IMR-90 (cell line): ENCODE measurements around the gene TCF19. TPM values are rescaled to one million over a fixed set of nuclear protein-coding genes. Genes with fewer than 3 reads are reported as not detected.

ENCODE experiments used
- NFE2L2 ChIP-seq: fragments of 150-350 bp; IDR thresholded peaks from 2 replicates; pipeline ENCODE4 v1.6.1; 2016; ENCODE audit warnings: low read depth, mild to moderate bottlenecking, low read length
- POLR2A ChIP-seq: IDR thresholded peaks from 2 replicates; pipeline ENCODE4 v1.6.1; 2012; ENCODE audit warnings: mild to moderate bottlenecking, low read depth, low read length
- RCOR1 ChIP-seq: IDR thresholded peaks from 2 replicates; pipeline ENCODE4 v1.6.1; 2012; ENCODE audit warnings: mild to moderate bottlenecking, low read length, improper control_type of control experiment; ENCODE audit not compliant: insufficient replicate concordance
- RFX5 ChIP-seq: IDR thresholded peaks from 2 replicates; pipeline ENCODE4 v1.8.0; 2012; ENCODE audit warnings: low read depth, mild to moderate bottlenecking, low read length, moderate library complexity
- polyA plus RNA-seq, 3 experiments: library from polyadenylated mRNA; depleted of rRNA; stranded (reverse); fragments of >200 nt; gene quantifications; 2 replicates each; pipeline ENCODE4 v1.2.3, GENCODE V29; 2012; ENCODE audit warnings: low replicate concordance in 1 of 3
- total RNA-seq: library from RNA; depleted of rRNA; stranded (reverse); fragments of >200 nt; gene quantifications from 2 replicates; pipeline ENCODE4 v1.2.3, GENCODE V29; 2012

The TCF19 gene
- total and polyA plus RNA-seq, 2 of the 4 experiments (the other 2 are of a cell fraction): 13.1 to 14.2 TPM

DNA sequence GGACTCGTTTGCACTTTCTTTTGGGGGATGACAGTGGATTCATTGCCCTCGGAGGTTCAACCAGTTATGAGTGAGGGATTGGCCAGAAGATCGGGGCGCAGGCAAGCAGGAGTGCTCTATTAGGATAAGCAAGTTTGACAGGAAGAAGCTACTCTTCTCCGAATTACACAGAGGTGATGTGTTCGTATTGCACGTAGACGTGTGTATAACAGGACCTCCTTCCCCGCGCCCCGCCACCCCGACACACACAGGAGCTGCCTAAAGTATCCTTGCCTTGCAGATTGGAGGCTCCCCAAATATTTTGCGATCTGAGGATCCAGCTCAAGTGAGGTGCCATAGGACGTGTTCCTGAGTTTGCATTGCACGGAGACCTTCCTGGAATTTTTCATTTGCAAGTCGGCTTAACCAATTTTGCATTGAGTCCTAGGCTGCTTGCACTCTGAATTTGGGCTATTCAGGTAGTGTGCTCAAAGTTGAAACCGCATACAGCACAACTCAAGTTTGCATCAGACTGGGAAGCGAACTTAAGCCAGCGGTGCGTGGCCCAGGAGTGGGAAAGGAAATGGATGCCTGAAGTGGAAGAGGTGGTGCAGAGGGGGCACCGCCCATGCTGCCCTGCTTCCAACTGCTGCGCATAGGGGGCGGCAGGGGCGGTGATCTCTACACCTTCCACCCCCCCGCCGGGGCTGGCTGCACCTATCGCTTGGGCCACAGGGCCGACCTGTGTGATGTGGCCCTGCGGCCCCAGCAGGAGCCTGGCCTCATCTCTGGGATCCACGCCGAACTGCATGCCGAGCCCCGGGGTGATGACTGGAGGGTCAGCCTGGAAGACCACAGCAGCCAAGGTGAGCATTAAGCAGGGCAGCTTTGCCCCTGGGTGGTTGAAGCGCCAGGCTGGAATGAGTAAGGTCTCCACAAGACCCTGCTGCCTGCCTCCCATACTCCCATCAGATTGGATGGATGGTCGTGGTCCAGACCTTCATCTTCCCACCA, 770 bp downstream of the TCF19 start (continued):
- TF ChIP-seq RCOR1: no peak
- no peak for TF ChIP-seq POLR2A
- TF ChIP-seq NFE2L2: no peak
- no peak for TF ChIP-seq RFX5
